ENCODE measurements around the gene MLPH. TPM values are rescaled to one million over a fixed set of nuclear protein-coding genes. Genes with fewer than 3 reads are reported as not detected.

Gene MLPH
- total and polyA plus RNA-seq, 9 of the 15 experiments (the other 6 are each of a cell fraction or from before 2014, with no cell fraction given): 0.22 TPM; not detected in 8

DNA sequence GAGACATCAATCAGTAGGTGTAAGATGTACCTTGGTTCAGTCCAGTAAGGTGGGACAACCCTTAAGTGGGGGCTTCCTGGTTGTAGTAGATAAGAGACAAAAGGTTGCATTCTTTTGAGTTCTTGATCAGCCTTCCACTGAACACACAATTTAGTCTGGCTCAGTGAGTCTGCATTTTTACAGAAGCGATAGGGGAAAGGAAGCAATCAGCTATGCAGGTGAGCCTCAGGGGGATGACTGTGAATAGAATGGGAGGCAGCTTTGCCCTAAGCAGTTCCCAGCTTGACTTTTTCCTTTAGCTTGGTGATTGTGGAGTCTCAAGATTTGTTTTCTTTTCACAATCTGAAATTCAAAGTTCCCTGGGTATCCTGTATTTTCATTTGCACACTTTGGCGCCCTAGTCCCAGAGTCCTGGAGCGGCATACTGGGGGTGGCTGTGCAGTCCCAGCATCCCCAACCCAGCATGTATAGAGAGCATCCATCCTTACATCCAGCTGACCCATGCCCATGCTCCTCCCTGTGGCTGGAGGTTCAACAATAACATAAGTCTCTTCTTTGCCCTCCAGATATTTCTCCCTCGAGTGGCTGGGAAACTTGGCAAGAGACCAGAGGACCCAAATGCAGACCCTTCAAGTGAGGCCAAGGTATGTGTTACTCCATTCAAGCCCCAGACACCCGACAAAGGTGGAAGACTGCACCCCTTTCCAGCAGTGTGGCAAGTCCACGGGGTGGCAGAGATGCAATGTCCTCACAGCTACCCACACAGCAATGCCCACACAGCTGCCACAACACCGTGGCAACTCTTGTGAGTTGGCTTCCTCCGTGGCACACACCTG is 59.2 kb downstream of the MLPH start:
- no peak overlapping the region for H3K4me3 ChIP-seq
- BruUV-seq (replicated peaks): no TSS peak
- CTCF ChIA-PET (ENCODE audit: low intra/inter-chr PET ratio): no interaction called here
- H3K27ac ChIP-seq (ENCODE audit: extremely low read depth, low read depth, low read length): no peak overlapping the region
- ATAC-seq (no peak), FAIRE-seq (no peak), DNase-seq (ENCODE audit: extremely low read depth in 1 of 4, low spot score in 3 of 4) (no peak)
- no peak overlapping the region for H3K9ac ChIP-seq (ENCODE audit: insufficient read depth in 1 of 2, low read depth in 2 of 2, low read length in 2 of 2)
- H3K9me3 ChIP-seq (replicated peaks; ENCODE audit: control insufficient read depth, insufficient read depth, low read depth, low read length): no peaks in the 10 kb centered on the region
- TF ChIP-seq TAF15 (IDR thresholded peaks at IDR 0.05; ENCODE audit: low read depth, low read length): no peak
- TF ChIP-seq, protein P1, sequence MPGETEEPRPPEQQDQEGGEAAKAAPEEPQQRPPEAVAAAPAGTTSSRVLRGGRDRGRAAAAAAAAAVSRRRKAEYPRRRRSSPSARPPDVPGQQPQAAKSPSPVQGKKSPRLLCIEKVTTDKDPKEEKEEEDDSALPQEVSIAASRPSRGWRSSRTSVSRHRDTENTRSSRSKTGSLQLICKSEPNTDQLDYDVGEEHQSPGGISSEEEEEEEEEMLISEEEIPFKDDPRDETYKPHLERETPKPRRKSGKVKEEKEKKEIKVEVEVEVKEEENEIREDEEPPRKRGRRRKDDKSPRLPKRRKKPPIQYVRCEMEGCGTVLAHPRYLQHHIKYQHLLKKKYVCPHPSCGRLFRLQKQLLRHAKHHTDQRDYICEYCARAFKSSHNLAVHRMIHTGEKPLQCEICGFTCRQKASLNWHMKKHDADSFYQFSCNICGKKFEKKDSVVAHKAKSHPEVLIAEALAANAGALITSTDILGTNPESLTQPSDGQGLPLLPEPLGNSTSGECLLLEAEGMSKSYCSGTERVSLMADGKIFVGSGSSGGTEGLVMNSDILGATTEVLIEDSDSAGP (CRISPR knock-in tag; IDR thresholded peaks at IDR 0.05): no peak
- POLR2A ChIA-PET: interaction anchor here (0.7 kb wide), 1 partner anchor 139 kb away, joined by 4 read pairs; no protein-coding TSS in a partner anchor
- no peak overlapping the region for H3K4me2 ChIP-seq (ENCODE audit: insufficient read depth, low read length)
- intact Hi-C loops (cut with micrococcal nuclease) (no loop called here), in situ Hi-C loops (cut with MboI) (no loop called here)
- H3K79me2 ChIP-seq (ENCODE audit: control insufficient read depth, insufficient read depth, low read length): no peaks in the 10 kb centered on the region
- peaks cover 2 to 33% of the 10 kb centered on the region in 2 experiments; a peak in 4 of 5 replicates for H3K27me3 ChIP-seq (ENCODE audit: control insufficient read depth in 2 of 2, insufficient read depth in 2 of 2, low read length in 2 of 2)
- H3K4me1 ChIP-seq (replicated peaks in 1 of 2; ENCODE audit: control insufficient read depth in 2 of 2, insufficient read depth in 2 of 2, low read length in 2 of 2): no peaks in the 10 kb centered on the region
- no peaks in the 10 kb centered on the region; the same call in 1 of the 2 replicates for H4K20me1 ChIP-seq (replicated peaks; ENCODE audit: control insufficient read depth, insufficient read depth, low read length)
- no peaks in the 10 kb centered on the region for H3K9me1 ChIP-seq (ENCODE audit: control insufficient read depth, insufficient read depth, low read length)
- no peaks in the 10 kb centered on the region for H3K36me3 ChIP-seq (ENCODE audit: control insufficient read depth, insufficient read depth, low read length)
- H2AFZ ChIP-seq (ENCODE audit: low read depth, low read length): no peak overlapping the region
- WGBS (ENCODE audit: insufficient coverage, low coverage, missing lambda C conversion rate): 0% methylated on average over 7 of the region's 8 CpGs

All from K562 (cell line).